Aorta (tissue), 5 donors: ENCODE measurements around the gene BAD. TPM values are rescaled to one million over a fixed set of nuclear protein-coding genes. Genes with fewer than 3 reads are reported as not detected.
A peak's percentile ranks its signal among the peaks of the same experiment; 100 is the strongest.
"Not testable (repeated sequence)": the region's sequence is repeated elsewhere in the genome, so short reads cannot be mapped to it uniquely, and the experiment has no call there.

ENCODE experiments used
- ATAC-seq: fragments of 200-7000 bp; cut with Tn5 transposase; one replicate; pipeline ENCODE4 v1.9.1; 2022; ENCODE audit warnings: moderate library complexity; ENCODE audit not compliant: low FRiP score
- DNase-seq, 2 donors: peaks; one replicate each; pipeline ENCODE4 v3.0.0-alpha.2; 2020
- H3K27ac ChIP-seq, 2 donors: one replicate each; pipeline ENCODE4 v1.5.1; 2013; ENCODE audit warnings: low read length in 2 of 2, mild to moderate bottlenecking in 2 of 2, moderate library complexity in 2 of 2, control low read depth in 1 of 2, inconsistent platforms in 1 of 2, low read depth in 1 of 2
- H3K27me3 ChIP-seq, 2 donors: one replicate each; pipeline ENCODE4 v1.6.1; 2013; ENCODE audit warnings: control low read depth in 1 of 2, low read length in 1 of 2, mild to moderate bottlenecking in 1 of 2, moderate library complexity in 1 of 2; ENCODE audit not compliant: insufficient read depth in 2 of 2, control insufficient read depth in 1 of 2
- H3K36me3 ChIP-seq, 2 donors: one replicate each; pipeline ENCODE4 v1.6.1; 2013; ENCODE audit warnings: control low read depth in 1 of 2, low read length in 1 of 2, mild to moderate bottlenecking in 1 of 2; ENCODE audit not compliant: insufficient read depth in 2 of 2, control insufficient read depth in 1 of 2
- H3K4me1 ChIP-seq, 2 donors: one replicate each; pipeline ENCODE4 v1.6.1; 2013; ENCODE audit warnings: low read length in 2 of 2, control low read depth in 1 of 2, mild to moderate bottlenecking in 1 of 2, moderate library complexity in 1 of 2; ENCODE audit not compliant: insufficient read depth in 2 of 2, control insufficient read depth in 1 of 2
- H3K4me3 ChIP-seq, 2 donors: one replicate each; pipeline ENCODE4 v1.5.1; 2013; ENCODE audit warnings: low read length in 2 of 2, control low read depth in 1 of 2, mild to moderate bottlenecking in 1 of 2
- H3K9me3 ChIP-seq: one replicate; pipeline ENCODE4 v1.6.1; 2013; ENCODE audit warnings: mild to moderate bottlenecking, low read length; ENCODE audit not compliant: control insufficient read depth
- WGBS, 2 donors: extraction: QIAGEN DNeasy Blood & Tissue Kit; methylation state at CpG; one replicate each; pipeline ENCODE4 v1.1.7; 2013; 5-methylcytosine and 5-hydroxymethylcytosine counted together
- intact Hi-C, 2 donors: fragments of 100-400 bp; cut with DNase I; formaldehyde crosslinking; loops; one replicate each; pipeline versions ENCODE4 v1.14.2 to v1.15.0; 2022
- long read RNA-seq, 2 donors: library from polyadenylated mRNA; unstranded; transcript quantifications; one replicate each; pipeline ENCODE4 v2.0.0, GENCODE V29; 2020 to 2021
- polyA plus RNA-seq, 2 donors: library from polyadenylated mRNA; stranded (reverse); fragments of 200-250 nt; gene quantifications; one replicate each; pipeline ENCODE4 v1.2.3, GENCODE V29; 2013
- total RNA-seq, 2 donors: library from RNA; stranded (reverse); fragmentation: NEBNext Ultra II Directional; extraction: Animal tissue kit (Norgen Biotek cat#: 25700); gene quantifications; one replicate each; pipeline ENCODE4 v1.2.1, GENCODE V29; 2021
- donor health status: healthy with polysubstance abuse.
- donor health status: Bipolar disorder and iron deficiency.
- donor health status: DM: no; HTN: no; CAD: no.
- donor health status: DM: no; HTN: no; CAD: no.
- donor health status: DM: yes; HTN: yes; CAD: no.

BAD gene
- total RNA-seq (10 to 100 TPM; 47.2 to 53.3 TPM), polyA plus RNA-seq (100 to 1,000 TPM in 1 of 2 donors, 10 to 100 TPM in 1; 81.8 to 119 TPM)
- long read RNA-seq, donor 1, transcript BAD-201 (4 exons, 929 nt), result major isoform, 56 of 73 reads
- long read RNA-seq, donor 1, transcript BAD-203 (3 exons, 1,157 nt), result minor isoform, 11 of 73 reads
- long read RNA-seq, donor 1, partial matches to known transcripts, result 0 of 73 reads
- long read RNA-seq, donor 1, other reads (novel, unspliced or antisense), result 4 of 73 reads
- long read RNA-seq, donor 2, transcript BAD-201 (4 exons, 929 nt), result major isoform, 26 of 30 reads
- long read RNA-seq, donor 2, partial matches to known transcripts, result 0 of 30 reads
- long read RNA-seq, donor 2, other reads (novel, unspliced or antisense), result 1 of 30 reads

- peak; percentile 94 for ATAC-seq
- intact Hi-C loops, result no loop called here
- H3K9me3 ChIP-seq, result no peaks in the 10 kb centered on the region
- DNase-seq, result peak; percentile 97 to 98
- 2% methylated on average over 39 to 44 of the region's 44 CpGs for WGBS, 2 donors
- H3K4me1 ChIP-seq, result no peaks in the 10 kb centered on the region
- H3K27me3 ChIP-seq, result no peaks in the 10 kb centered on the region
- H3K4me3 ChIP-seq, result peak within 1 kb of the TSS; percentile 77 to 88
- H3K36me3 ChIP-seq, result no peaks in the 10 kb centered on the region
- peak within 1 kb of the TSS; percentile 5 to 72 for H3K27ac ChIP-seq
Observed at GRCh38 chr11:64284048-64284961, at the start of gene BAD. Gene BAD, minus strand, starts transcription at chr11:64284665. Its CDS starts 297 bp downstream, at chr11:64284368.

- Histone ChIP-seq H3K36me3 (no peaks in the 10 kb centered on the region), H3K9me3 (no peaks in the 10 kb centered on the region), H3K27me3 (no peaks in the 10 kb centered on the region), H3K27ac (no peak overlapping the region), H3K4me1 (no peaks in the 10 kb centered on the region), H3K4me3 (no peak overlapping the region)
- intact Hi-C loops, result no loop called here
- 92 to 94% methylated on average over 8 of the region's 8 CpGs for WGBS, 2 donors
- no peak for ATAC-seq
- no peak for DNase-seq
Observed at GRCh38 chr11:64333556-64333955, 49.1 kb upstream of the BAD start.

GRCh38 chr11:64331569-64332371 lies 47.3 kb upstream of the BAD start:
- Histone ChIP-seq H3K4me3 (no peak overlapping the region), H3K9me3 (no peaks in the 10 kb centered on the region), H3K27me3 (no peaks in the 10 kb centered on the region), H3K27ac (no peak overlapping the region), H3K4me1 (no peaks in the 10 kb centered on the region), H3K36me3 (no peaks in the 10 kb centered on the region)
- 48 to 58% methylated on average over 20 of the region's 20 CpGs for WGBS, 2 donors
- ATAC-seq (peak; percentile 64), DNase-seq (peak; percentile 86 to 91)
- intact Hi-C loops, result no loop called here

GRCh38 chr11:64330888-64331287 lies 46.4 kb upstream of the BAD start:
- intact Hi-C loops, result no loop called here
- Histone ChIP-seq H3K9me3 (no peaks in the 10 kb centered on the region), H3K27ac (no peak overlapping the region), H3K27me3 (no peaks in the 10 kb centered on the region), H3K4me3 (no peak overlapping the region), H3K36me3 (no peaks in the 10 kb centered on the region), H3K4me1 (no peaks in the 10 kb centered on the region)
- DNase-seq, result no peak
- WGBS, 2 donors, result 89 to 90% methylated on average over 11 of the region's 11 CpGs
- no peak for ATAC-seq

GRCh38 chr11:64327993-64328392 lies 43.5 kb upstream of the BAD start:
- Histone ChIP-seq H3K27me3 (no peaks in the 10 kb centered on the region), H3K4me1 (no peaks in the 10 kb centered on the region), H3K9me3 (no peaks in the 10 kb centered on the region), H3K27ac (no peak overlapping the region), H3K36me3 (no peaks in the 10 kb centered on the region), H3K4me3 (no peak overlapping the region)
- intact Hi-C loops, result no loop called here
- ATAC-seq (no peak), DNase-seq (no peak)
- 89 to 92% methylated on average over 3 of the region's 3 CpGs for WGBS, 2 donors

GRCh38 chr11:64327375-64327774 lies 42.9 kb upstream of the BAD start:
- Histone ChIP-seq H3K36me3 (no peaks in the 10 kb centered on the region), H3K4me1 (no peaks in the 10 kb centered on the region), H3K4me3 (no peak overlapping the region), H3K9me3 (no peaks in the 10 kb centered on the region), H3K27me3 (no peaks in the 10 kb centered on the region), H3K27ac (no peak overlapping the region)
- intact Hi-C loops, result no loop called here
- ATAC-seq (no peak), DNase-seq (no peak)
- 97 to 100% methylated on average over 2 of the region's 2 CpGs for WGBS, 2 donors

- intact Hi-C loops, result no loop called here
- Histone ChIP-seq H3K4me1 (no peaks in the 10 kb centered on the region), H3K4me3 (no peak overlapping the region), H3K36me3 (no peaks in the 10 kb centered on the region), H3K27me3 (no peaks in the 10 kb centered on the region), H3K9me3 (no peaks in the 10 kb centered on the region), H3K27ac (no peak overlapping the region)
- DNase-seq (no peak), ATAC-seq (no peak)
- WGBS, 2 donors, result 89 to 90% methylated on average over 11 of the region's 11 CpGs
Observed at GRCh38 chr11:64324692-64325469, 40.4 kb upstream of the BAD start.

GRCh38 chr11:64323984-64324383 lies 39.5 kb upstream of the BAD start:
- intact Hi-C loops, result not testable (repeated sequence)
- 87 to 88% methylated on average over 4 of the region's 4 CpGs for WGBS, 2 donors

More at GRCh38 chr11:64323984-64324383, 39.5 kb upstream of the BAD start:
- H3K36me3 ChIP-seq, ATAC-seq, H3K27me3 ChIP-seq, H3K9me3 ChIP-seq, H3K27ac ChIP-seq, H3K4me1 ChIP-seq, H3K4me3 ChIP-seq, DNase-seq: not testable (repeated sequence)
